Measurements from ENCODE around the gene ZSWIM6.

Gene ZSWIM6

GRCh38 chr5:61348447-61348846, 16.4 kb downstream of the ZSWIM6 start:
- H3K79me2 ChIP-seq (ENCODE audit: low read length): peaks cover 75% of the 10 kb centered on the region

GRCh38 chr5:61349935-61350334, 17.9 kb downstream of the ZSWIM6 start:
- Histone ChIP-seq H2AFZ (ENCODE audit: low read length) (no peak overlapping the region), H4K20me1 (ENCODE audit: insufficient read depth, low read length) (no peaks in the 10 kb centered on the region), H3K36me3 (replicated peaks; ENCODE audit: insufficient read depth, low read length) (no peaks in the 10 kb centered on the region), H3K4me3 (ENCODE audit: low read length) (no peak overlapping the region), H3K9me3 (replicated peaks; ENCODE audit: insufficient read depth, low read length) (no peaks in the 10 kb centered on the region), H3K79me2 (ENCODE audit: low read length) (peaks cover 76% of the 10 kb centered on the region), H3K9me2 (replicated peaks; ENCODE audit: insufficient read depth, low read length) (no peaks in the 10 kb centered on the region), H3K4me2 (ENCODE audit: low read depth, low read length) (no peak overlapping the region), H3K9ac (ENCODE audit: low read length) (no peak overlapping the region), H3K4me1 (ENCODE audit: low read length) (no peaks in the 10 kb centered on the region), H3K27ac (ENCODE audit: low read length) (no peak overlapping the region), H3K27me3 (replicated peaks; ENCODE audit: insufficient read depth, low read length) (no peaks in the 10 kb centered on the region), H3F3A (ENCODE audit: insufficient read depth, low read length) (no peaks in the 10 kb centered on the region)
- TF ChIP-seq EZH2phosphoT487 (IDR thresholded peaks at IDR 0.05; ENCODE audit: low read length) (no peak), EZH2 (optimal IDR thresholded peaks at IDR 0.05; ENCODE audit: low read depth, low read length) (no peak), CTCF (IDR thresholded peaks at IDR 0.05; ENCODE audit: low read length) (no peak)
- no peak for DNase-seq

More at GRCh38 chr5:61348447-61348846, 16.4 kb downstream of the ZSWIM6 start:
- Histone ChIP-seq H3K36me3 (replicated peaks; ENCODE audit: insufficient read depth, low read length) (no peaks in the 10 kb centered on the region), H3F3A (ENCODE audit: insufficient read depth, low read length) (no peaks in the 10 kb centered on the region), H3K27ac (ENCODE audit: low read length) (no peak overlapping the region), H3K9ac (ENCODE audit: low read length) (no peak overlapping the region), H3K4me1 (ENCODE audit: low read length) (no peaks in the 10 kb centered on the region), H3K27me3 (replicated peaks; ENCODE audit: insufficient read depth, low read length) (no peaks in the 10 kb centered on the region), H3K9me3 (replicated peaks; ENCODE audit: insufficient read depth, low read length) (no peaks in the 10 kb centered on the region), H3K4me3 (ENCODE audit: low read length) (no peak overlapping the region), H4K20me1 (ENCODE audit: insufficient read depth, low read length) (no peaks in the 10 kb centered on the region), H2AFZ (ENCODE audit: low read length) (no peak overlapping the region), H3K9me2 (replicated peaks; ENCODE audit: insufficient read depth, low read length) (no peaks in the 10 kb centered on the region), H3K4me2 (ENCODE audit: low read depth, low read length) (no peak overlapping the region)
- TF ChIP-seq CTCF (IDR thresholded peaks at IDR 0.05; ENCODE audit: low read length): no peak
- no peak for TF ChIP-seq EZH2 (optimal IDR thresholded peaks at IDR 0.05; ENCODE audit: low read depth, low read length)
- no peak for TF ChIP-seq EZH2phosphoT487 (IDR thresholded peaks at IDR 0.05; ENCODE audit: low read length)
- DNase-seq: no peak

GRCh38 chr5:61350535-61350934, 18.5 kb downstream of the ZSWIM6 start:
- H3K27ac ChIP-seq (ENCODE audit: low read length): no peak overlapping the region

More at GRCh38 chr5:61350535-61350934, 18.5 kb downstream of the ZSWIM6 start:
- Histone ChIP-seq H3K4me3 (ENCODE audit: low read length) (no peak overlapping the region), H3K9ac (ENCODE audit: low read length) (no peak overlapping the region), H3K9me2 (replicated peaks; ENCODE audit: insufficient read depth, low read length) (no peaks in the 10 kb centered on the region), H3K27me3 (replicated peaks; ENCODE audit: insufficient read depth, low read length) (no peaks in the 10 kb centered on the region), H3K36me3 (replicated peaks; ENCODE audit: insufficient read depth, low read length) (no peaks in the 10 kb centered on the region), H3F3A (ENCODE audit: insufficient read depth, low read length) (no peaks in the 10 kb centered on the region), H4K20me1 (ENCODE audit: insufficient read depth, low read length) (no peaks in the 10 kb centered on the region), H3K4me2 (ENCODE audit: low read depth, low read length) (no peak overlapping the region), H2AFZ (ENCODE audit: low read length) (no peak overlapping the region), H3K9me3 (replicated peaks; ENCODE audit: insufficient read depth, low read length) (no peaks in the 10 kb centered on the region), H3K79me2 (ENCODE audit: low read length) (peaks cover 72% of the 10 kb centered on the region), H3K4me1 (ENCODE audit: low read length) (no peaks in the 10 kb centered on the region)
- no peak for DNase-seq
- TF ChIP-seq EZH2phosphoT487 (IDR thresholded peaks at IDR 0.05; ENCODE audit: low read length): no peak
- no peak for TF ChIP-seq EZH2 (optimal IDR thresholded peaks at IDR 0.05; ENCODE audit: low read depth, low read length)
- TF ChIP-seq CTCF (IDR thresholded peaks at IDR 0.05; ENCODE audit: low read length): no peak
